Stimulated activated CD4-positive, alpha-beta T cell treated with anti-CD3 and anti-CD28 coated beads, Interleukin-15, amount 100 ng/mL, for 24 hours (primary cell): ENCODE results near the gene KCTD11.
A peak's percentile ranks its signal among the peaks of the same experiment; 100 is the strongest.
"Not testable (repeated sequence)": the region's sequence is repeated elsewhere in the genome, so short reads cannot be mapped to it uniquely, and the experiment has no call there.

ENCODE experiments used
- DNase-seq: peaks from one replicate; pipeline ENCODE4 v3.0.0-alpha.2; 2020

Gene KCTD11

DNA sequence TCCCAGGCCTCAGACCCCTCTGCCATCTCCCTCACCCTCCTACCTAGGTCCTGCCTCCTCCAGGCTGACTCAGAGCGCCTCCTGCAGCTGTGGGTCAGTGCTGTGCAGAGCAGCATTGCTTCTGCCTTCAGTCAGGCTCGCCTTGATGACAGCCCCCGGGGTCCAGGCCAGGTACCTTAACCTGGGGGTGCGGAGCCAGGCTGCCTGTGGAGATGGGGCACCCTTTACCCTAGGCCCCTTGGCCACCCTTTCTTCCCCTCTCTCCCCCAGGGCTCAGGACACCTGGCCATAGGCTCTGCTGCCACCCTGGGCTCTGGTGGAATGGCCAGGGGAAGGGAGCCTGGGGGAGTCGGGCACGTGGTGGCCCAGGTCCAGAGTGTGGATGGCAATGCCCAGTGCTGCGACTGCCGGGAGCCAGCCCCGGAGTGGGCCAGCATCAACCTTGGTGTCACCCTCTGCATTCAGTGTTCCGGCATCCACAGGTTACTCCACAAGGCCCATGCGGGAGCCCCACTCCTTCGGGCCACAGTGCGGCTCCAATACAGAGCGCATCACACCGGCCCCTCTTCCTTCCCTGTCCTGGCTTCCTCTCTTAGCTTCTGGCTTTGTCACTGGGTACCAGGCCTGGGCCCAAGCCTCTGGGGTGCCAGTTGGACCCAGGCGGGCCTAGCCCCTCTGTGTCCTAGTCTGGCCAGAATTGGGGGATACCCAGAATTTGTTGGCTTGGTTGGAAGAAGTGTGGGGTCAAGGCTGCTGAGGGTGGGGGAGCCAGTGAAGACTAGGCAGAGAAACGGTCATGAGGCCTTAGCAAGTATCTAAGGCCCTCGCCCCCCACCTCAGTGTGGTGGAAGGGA, 5.0 kb upstream of the KCTD11 start:
- DNase-seq = no peak

GRCh38 chr17:7347630-7348477, 4.1 kb upstream of the KCTD11 start:
- no peak for DNase-seq

- DNase-seq = no peak
Measured at GRCh38 chr17:7348478-7349242, 3.3 kb upstream of the KCTD11 start.

DNA sequence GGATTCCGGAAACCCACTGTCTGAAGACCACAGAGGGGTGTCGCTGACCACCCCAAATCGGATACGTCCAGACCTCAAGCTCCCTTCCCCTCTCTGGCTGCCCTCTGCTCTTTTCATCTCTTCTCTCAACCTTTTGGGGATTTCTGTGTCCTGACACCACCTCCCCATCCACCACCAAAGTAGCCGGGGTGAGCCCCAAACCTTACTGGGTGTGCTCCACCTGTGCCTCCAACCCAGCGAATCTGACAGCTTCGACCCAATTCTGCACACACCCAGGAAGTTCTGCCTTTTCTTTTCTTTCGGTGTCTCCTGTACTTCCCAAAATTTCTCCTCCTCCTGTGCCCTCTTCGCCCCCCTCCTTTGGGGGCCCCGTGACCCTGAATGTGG, 534 bp downstream of the KCTD11 start:
- DNase-seq = peak; percentile 35

- DNase-seq = no peak
Measured at GRCh38 chr17:7352910-7353635, 1.1 kb downstream of the KCTD11 start.

- DNase-seq = peak; percentile 41
Measured at GRCh38 chr17:7354262-7354843, 2.4 kb downstream of the KCTD11 start.

DNA sequence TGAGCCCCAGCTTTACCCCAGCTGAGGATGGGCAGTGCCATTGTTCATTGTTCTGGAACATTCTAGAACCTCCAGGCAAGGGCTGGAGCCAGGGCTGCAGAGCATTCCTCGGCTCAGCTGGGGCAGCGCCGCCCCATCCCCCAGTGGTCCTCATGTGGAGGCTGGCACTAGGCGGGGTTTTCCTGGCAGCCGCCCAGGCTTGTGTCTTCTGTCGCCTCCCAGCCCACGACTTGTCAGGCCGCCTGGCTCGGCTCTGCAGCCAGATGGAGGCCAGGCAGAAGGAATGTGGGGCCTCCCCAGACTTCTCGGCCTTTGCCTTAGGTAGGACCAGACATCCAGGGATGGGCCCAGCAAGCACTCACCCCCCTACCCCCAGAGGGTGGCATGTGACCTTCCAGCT, 3.1 kb downstream of the KCTD11 start, which contains the start of gene TMEM95:
TSS of gene TMEM95 (plus strand) at position 104 of the 400 bp plus-strand sequence. CDS start at position 153, 49 bp downstream.
- no peak for DNase-seq

GRCh38 chr17:7355573-7355972, 3.6 kb downstream of the KCTD11 start:
- no peak for DNase-seq

- DNase-seq = peak; percentile 90
Measured at GRCh38 chr17:7356072-7356549, 4.1 kb downstream of the KCTD11 start.

DNA sequence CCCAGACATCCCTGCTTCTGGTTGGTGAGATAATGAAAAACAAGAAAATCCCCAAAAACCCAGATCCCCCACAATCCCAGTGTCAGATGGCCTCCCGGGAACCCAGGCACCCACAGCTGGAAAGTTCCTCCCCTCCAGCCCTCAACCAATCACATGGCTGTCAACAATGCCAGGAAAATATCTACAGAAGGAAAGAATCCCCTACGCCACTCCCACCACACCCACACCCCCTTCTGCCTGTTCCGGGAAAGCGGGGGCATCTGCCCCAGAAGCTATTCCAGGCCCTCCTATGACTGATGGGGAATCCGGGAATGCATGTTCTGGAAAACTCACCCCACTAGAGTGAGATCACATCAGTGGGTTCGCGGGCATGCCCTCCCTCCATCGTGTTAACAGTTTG, 4.8 kb downstream of the KCTD11 start:
- DNase-seq = no peak

GRCh38 chr17:7357381-7357780, 5.4 kb downstream of the KCTD11 start:
- DNase-seq = no peak

GRCh38 chr17:7361906-7362305, 9.9 kb downstream of the KCTD11 start:
- DNase-seq = no peak

DNA sequence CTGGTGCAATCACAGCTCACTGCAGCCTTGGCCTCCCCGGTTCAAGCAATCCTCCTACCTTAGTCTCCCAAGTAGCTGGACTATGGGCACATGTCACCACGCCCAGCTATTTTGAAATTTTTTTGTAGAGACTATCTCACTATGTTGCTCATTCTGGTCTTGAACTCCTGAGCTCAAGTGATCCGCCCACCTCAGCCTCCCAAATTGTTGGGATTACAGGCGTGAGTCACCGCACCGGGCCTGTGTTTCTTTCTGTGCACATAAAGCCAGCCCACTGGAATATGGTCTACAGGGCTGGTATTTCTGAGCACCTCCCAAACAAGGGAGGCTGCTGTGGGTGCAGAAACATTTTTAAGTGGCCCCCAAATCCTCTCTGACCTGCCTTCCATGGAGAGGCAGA, 11.3 kb downstream of the KCTD11 start:
- DNase-seq = no peak

- not testable (repeated sequence) for DNase-seq
Measured at GRCh38 chr17:7365963-7366362, 14.0 kb downstream of the KCTD11 start.

DNA sequence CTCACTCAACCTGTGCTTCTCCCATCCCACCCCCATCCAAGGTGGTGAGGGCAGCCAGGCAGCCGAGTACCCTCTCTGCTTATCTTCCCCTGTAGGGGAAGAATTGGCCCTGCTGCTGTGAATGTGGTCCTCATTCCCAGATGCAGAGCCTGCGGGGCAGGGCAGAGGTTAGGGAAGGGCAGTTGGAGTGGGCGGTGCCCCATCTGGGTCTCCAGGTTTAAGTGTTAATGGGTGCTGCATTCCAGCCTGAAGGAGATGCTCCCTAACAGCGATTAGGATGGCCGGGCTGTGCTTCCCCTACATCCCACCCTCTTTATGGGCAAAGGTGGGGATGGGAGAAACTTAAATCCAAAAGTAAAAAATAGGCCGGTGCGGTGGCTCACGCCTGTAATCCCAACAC, 15.1 kb downstream of the KCTD11 start:
- DNase-seq = no peak

DNA sequence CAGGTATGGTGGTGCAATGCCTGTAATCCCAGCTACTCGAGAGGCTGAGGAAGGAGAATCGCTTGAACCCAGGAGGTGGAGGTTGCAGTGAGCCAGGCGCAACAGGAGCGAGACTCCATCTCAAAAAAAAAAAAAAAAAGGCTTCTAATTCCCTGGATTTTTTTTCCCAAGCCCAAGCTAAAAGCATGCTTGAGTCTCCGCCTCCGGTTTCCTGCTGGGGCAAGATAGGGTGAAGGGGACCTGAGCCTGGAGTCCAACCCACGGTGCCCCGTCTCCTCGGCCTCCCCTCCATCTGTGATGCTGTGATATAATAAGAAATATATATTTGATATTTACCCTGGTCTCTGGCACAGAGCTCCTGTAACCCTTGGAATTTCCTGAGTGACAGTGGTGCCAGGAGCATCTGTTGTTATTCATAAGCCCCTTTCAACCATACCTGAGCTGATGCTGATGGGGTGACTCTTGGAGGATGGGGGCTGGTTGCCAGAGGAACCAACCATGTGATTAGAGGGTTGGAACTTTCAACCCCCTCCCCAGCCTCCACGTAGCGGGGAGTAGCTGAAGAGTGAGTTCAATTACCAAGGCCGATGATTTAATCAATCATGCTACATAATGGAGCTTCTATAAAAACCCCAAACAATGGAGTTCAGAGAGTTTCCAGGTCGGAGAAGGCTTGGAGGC, 16.1 kb downstream of the KCTD11 start:
- no peak for DNase-seq

DNA sequence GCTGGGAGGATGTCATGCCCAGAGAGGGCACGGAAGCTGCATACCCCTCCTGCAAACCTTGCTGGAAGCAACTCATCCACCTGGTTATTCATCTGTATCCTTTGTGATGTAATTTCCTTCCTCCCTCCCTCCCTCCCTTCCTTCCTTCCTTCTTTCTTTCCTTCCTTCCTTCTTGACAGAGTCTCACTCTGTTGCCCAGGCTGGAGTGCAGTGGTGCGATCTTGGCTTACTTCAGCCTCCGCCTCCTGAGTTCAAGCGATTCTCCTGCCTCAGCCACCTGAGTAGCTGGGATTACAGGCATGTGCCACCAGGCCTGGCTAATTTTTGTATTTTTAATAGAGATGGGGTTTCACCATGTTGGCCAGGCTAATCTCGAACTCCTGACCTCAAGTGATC, 16.6 kb downstream of the KCTD11 start:
- not testable (repeated sequence) for DNase-seq

GRCh38 chr17:7369825-7370224, 17.9 kb downstream of the KCTD11 start:
- DNase-seq = no peak

DNA sequence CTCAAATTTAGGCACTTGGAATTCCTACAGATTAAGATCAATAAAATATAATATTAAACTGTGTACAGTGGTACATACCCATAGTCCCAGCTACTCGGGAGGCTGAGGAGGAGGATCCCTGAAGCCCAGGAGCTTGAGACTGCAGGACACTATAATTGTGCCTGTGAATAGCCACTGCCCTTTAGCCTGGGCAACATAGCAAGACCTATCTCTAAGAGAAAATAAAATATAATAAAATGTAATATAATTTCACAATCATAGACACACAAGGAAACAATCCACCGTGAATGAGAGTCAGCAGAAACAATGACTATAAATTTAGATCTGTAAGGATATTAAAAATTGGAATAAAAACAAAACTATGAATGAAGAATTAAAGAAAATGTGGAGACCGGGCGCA, 18.9 kb downstream of the KCTD11 start:
- no peak for DNase-seq

GRCh38 chr17:7374353-7374752, 22.4 kb downstream of the KCTD11 start:
- DNase-seq = no peak

GRCh38 chr17:7379134-7379533, 27.2 kb downstream of the KCTD11 start:
- no peak for DNase-seq
